CD14-positive monocyte (primary cell): ENCODE measurements around the gene NRIP2. TPM values are rescaled to one million over a fixed set of nuclear protein-coding genes. Genes with fewer than 3 reads are reported as not detected.

ENCODE experiments used
- DNase-seq, 3 donors: peaks; one replicate each; pipeline ENCODE4 v3.0.0-alpha.2; 2011 to 2022
- H2AFZ ChIP-seq: 2 replicates; pipeline ENCODE4 v1.6.0; 2012; ENCODE audit warnings: mild to moderate bottlenecking, low read depth, low read length, inconsistent platforms; ENCODE audit not compliant: insufficient read depth, poor library complexity, severe bottlenecking
- H3K27ac ChIP-seq, 2 donors: 1 replicate in 1 of 2; 2 replicates in 1 of 2; pipeline ENCODE4 v1.5.1; 2012 to 2013; ENCODE audit warnings: low read length in 2 of 2, control low read depth in 1 of 2, inconsistent platforms in 1 of 2, low read depth in 1 of 2, mild to moderate bottlenecking in 1 of 2
- H3K27me3 ChIP-seq, 2 donors: one replicate each; pipeline versions ENCODE4 v1.6.0 to v1.6.1; 2011 to 2013; ENCODE audit warnings: low read length in 2 of 2; ENCODE audit not compliant: control insufficient read depth in 2 of 2, insufficient read depth in 2 of 2
- H3K36me3 ChIP-seq, 2 donors: replicated peaks in 1 of 2; 1 replicate in 1 of 2; 2 replicates in 1 of 2; pipeline versions ENCODE4 v1.5.1 to v1.6.1; 2012 to 2013; ENCODE audit warnings: low read length in 2 of 2, control low read depth in 1 of 2, inconsistent platforms in 1 of 2, mild to moderate bottlenecking in 1 of 2; ENCODE audit not compliant: insufficient read depth in 2 of 2, control insufficient read depth in 1 of 2
- H3K4me1 ChIP-seq, 2 donors: 1 replicate in 1 of 2; 2 replicates in 1 of 2; pipeline versions ENCODE4 v1.5.1 to v1.6.1; 2012 to 2013; ENCODE audit warnings: low read length in 2 of 2, control low read depth in 1 of 2, inconsistent platforms in 1 of 2, mild to moderate bottlenecking in 1 of 2, moderate library complexity in 1 of 2; ENCODE audit not compliant: insufficient read depth in 2 of 2, control insufficient read depth in 1 of 2
- H3K4me2 ChIP-seq: replicated peaks from 2 replicates; pipeline ENCODE3; 2012; ENCODE audit warnings: low read length, moderate library complexity, mild to moderate bottlenecking; ENCODE audit not compliant: poor library complexity, severe bottlenecking; ENCODE audit errors: extremely low read depth
- H3K4me3 ChIP-seq, 3 experiments: fragments of 200-600 bp in 1 of 3; sonication (generic) in 1 of 3; replicated peaks in 1 of 3; 1 replicate in 2 of 3; 2 replicates in 1 of 3; pipeline ENCODE4 v1.5.1; 2011 to 2013; ENCODE audit warnings: low read length in 3 of 3, mild to moderate bottlenecking in 3 of 3, control low read depth in 2 of 3, low read depth in 2 of 3, inconsistent platforms in 1 of 3, moderate library complexity in 1 of 3
- H3K79me2 ChIP-seq: 2 replicates; pipeline ENCODE4 v1.6.0; 2012; ENCODE audit warnings: mild to moderate bottlenecking, control low read depth, inconsistent platforms, low read length, moderate library complexity; ENCODE audit not compliant: insufficient read depth
- H3K9ac ChIP-seq: 2 replicates; pipeline ENCODE4 v1.6.0; 2017; ENCODE audit warnings: low read length, mild to moderate bottlenecking; ENCODE audit not compliant: insufficient read depth, poor library complexity, severe bottlenecking
- H3K9me3 ChIP-seq, 2 donors: replicated peaks in 1 of 2; 1 replicate in 1 of 2; 2 replicates in 1 of 2; pipeline versions ENCODE4 v1.5.1 to v1.6.1; 2012 to 2013; ENCODE audit warnings: low read length in 2 of 2, control low read depth in 1 of 2; ENCODE audit not compliant: control insufficient read depth in 1 of 2, insufficient read depth in 1 of 2
- H4K20me1 ChIP-seq: 2 replicates; pipeline ENCODE4 v1.6.0; 2012; ENCODE audit warnings: mild to moderate bottlenecking, low read length, control low read depth, moderate library complexity; ENCODE audit not compliant: insufficient read depth
- H3K27ac Mint-ChIP-seq, 7 donors: one replicate each; pipeline ENCODE4 v1.8.0; 2020; ENCODE audit warnings: mild to moderate bottlenecking in 7 of 7, mixed read lengths in 7 of 7, moderate library complexity in 6 of 7, inconsistent platforms in 2 of 7
- H3K27me3 Mint-ChIP-seq, 3 donors: one replicate each; pipeline ENCODE4 v1.8.0; 2021 to 2022; ENCODE audit warnings: low read depth in 3 of 3, mild to moderate bottlenecking in 3 of 3, mixed read lengths in 3 of 3, moderate library complexity in 3 of 3, inconsistent platforms in 1 of 3
- H3K36me3 Mint-ChIP-seq, 2 donors: one replicate each; pipeline ENCODE4 v1.8.0; 2020; ENCODE audit warnings: mixed read lengths in 2 of 2, inconsistent platforms in 1 of 2, mild to moderate bottlenecking in 1 of 2
- H3K4me1 Mint-ChIP-seq: one replicate; pipeline ENCODE4 v1.8.0; 2020; ENCODE audit warnings: mild to moderate bottlenecking, mixed read lengths
- H3K4me3 Mint-ChIP-seq, 2 donors: one replicate each; pipeline ENCODE4 v1.8.0; 2020; ENCODE audit warnings: mild to moderate bottlenecking in 2 of 2, mixed read lengths in 2 of 2, moderate library complexity in 1 of 2
- H3K9me3 Mint-ChIP-seq, 7 donors: one replicate each; pipeline ENCODE4 v1.8.0; 2020 to 2022; ENCODE audit warnings: mixed read lengths in 7 of 7, mild to moderate bottlenecking in 6 of 7, moderate library complexity in 6 of 7, inconsistent platforms in 2 of 7
- WGBS: methylation state at CpG from one replicate; pipeline ENCODE4 v1.1.5; 2013; ENCODE audit warnings: missing lambda C conversion rate; ENCODE audit not compliant: insufficient coverage; 5-methylcytosine and 5-hydroxymethylcytosine counted together
- intact Hi-C, 2 donors: fragments of 100-400 bp; cut with micrococcal nuclease; formaldehyde crosslinking; loops; one replicate each; pipeline versions ENCODE4 v1.15.0 to v1.15.1; 2023
- polyA plus RNA-seq, 3 donors: library from polyadenylated mRNA; depleted of rRNA in 1 of 3; unstranded in 2 of 3; stranded (reverse) in 1 of 3; fragments of 300-500 nt in 2 of 3; fragments of >200 nt in 1 of 3; fragmentation: Illumina TruSeq in 2 of 3; gene quantifications; 1 replicate in 2 of 3; 2 replicates in 1 of 3; pipeline ENCODE4 v1.2.3, GENCODE V29; 2012 to 2021
- TF ChIP-seq, protein P1 (sequence below): fragments of 200-600 bp; IDR thresholded peaks from one replicate; pipeline ENCODE4 v1.8.0; 2022; ENCODE audit warnings: antibody characterized with exemption, mild to moderate bottlenecking

Gene NRIP2
- polyA plus RNA-seq, 3 donors: 0.19 to 0.24 TPM; not detected in 1

DNA sequence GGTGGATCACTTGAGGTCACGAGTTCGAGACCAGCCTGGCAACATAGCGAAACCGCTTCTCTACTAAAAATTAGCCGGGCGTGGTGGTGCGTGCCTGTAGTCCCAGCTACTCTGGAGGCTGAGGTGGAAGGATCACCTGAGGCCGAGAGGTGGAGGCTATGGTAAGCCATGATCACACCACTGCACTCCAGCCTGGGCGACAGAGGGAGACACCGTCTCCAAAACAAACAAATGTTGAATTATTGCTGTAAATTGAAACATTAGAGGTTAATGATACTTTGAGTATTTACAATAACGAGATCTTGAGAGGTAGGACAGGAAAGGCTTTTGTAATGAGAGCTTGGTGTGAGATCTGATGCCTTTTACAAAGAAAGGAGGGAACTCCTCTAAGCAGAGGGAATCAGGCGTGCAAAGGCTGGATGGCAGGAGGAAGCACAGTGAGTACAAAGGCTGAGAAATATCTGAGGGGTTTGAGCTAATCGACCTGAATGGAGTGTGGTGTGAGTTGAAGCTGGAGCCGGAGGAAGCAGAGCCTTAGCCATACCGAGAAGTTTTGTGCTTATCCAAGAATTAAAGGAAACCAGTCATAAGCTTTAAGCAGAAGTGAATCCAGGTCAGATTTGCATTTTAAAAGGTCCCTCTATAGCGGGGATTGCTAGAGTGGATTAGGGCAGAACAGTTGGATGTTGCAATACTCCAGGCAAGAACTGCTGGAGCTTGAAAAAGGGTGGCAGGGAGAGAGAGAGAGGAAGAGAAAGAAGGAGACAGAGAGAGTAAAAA lies 43.3 kb upstream of the NRIP2 start:
- H3K36me3 ChIP-seq: no peaks in the 10 kb centered on the region
- no peaks in the 10 kb centered on the region for H3K9me3 ChIP-seq
- Mint-ChIP-seq H3K36me3 (peaks cover 0 to 15% of the 10 kb centered on the region in 2 donors), H3K27ac (peak overlapping the region; percentile 84 to 97 (median 95)), H3K9me3 (no peaks in the 10 kb centered on the region), H3K4me3 (peak overlapping the region; percentile 93 to 98), H3K4me1 (peaks cover 32% of the 10 kb centered on the region), H3K27me3 (peaks cover 0 to 2% (median 0%) of the 10 kb centered on the region in 3 donors)
- no peaks in the 10 kb centered on the region for H4K20me1 ChIP-seq
- 32% methylated on average over 10 of the region's 16 CpGs for WGBS
- H3K4me2 ChIP-seq: peak overlapping the region; percentile 84
- H3K4me3 ChIP-seq: peak overlapping the region; percentile 87 to 99 (median 94)
- H3K4me1 ChIP-seq: peaks cover 30 to 31% of the 10 kb centered on the region in 2 donors
- intact Hi-C loops: loop anchor here (2.0 to 5.0 kb wide), 2 partner anchors 13 to 66 kb away; partner anchors contain the start of genes ITFG2 (in 2 of the 2) and TULP3 (in 1 of the 2)
- H3K27me3 ChIP-seq: no peaks in the 10 kb centered on the region
- peak; percentile 70 to 84 (median 84) for DNase-seq
- peak overlapping the region; percentile 88 to 96 for H3K27ac ChIP-seq
- peak overlapping the region; percentile 95 for H3K9ac ChIP-seq
- H3K79me2 ChIP-seq: peaks cover 92% of the 10 kb centered on the region
- TF ChIP-seq, protein P1, sequence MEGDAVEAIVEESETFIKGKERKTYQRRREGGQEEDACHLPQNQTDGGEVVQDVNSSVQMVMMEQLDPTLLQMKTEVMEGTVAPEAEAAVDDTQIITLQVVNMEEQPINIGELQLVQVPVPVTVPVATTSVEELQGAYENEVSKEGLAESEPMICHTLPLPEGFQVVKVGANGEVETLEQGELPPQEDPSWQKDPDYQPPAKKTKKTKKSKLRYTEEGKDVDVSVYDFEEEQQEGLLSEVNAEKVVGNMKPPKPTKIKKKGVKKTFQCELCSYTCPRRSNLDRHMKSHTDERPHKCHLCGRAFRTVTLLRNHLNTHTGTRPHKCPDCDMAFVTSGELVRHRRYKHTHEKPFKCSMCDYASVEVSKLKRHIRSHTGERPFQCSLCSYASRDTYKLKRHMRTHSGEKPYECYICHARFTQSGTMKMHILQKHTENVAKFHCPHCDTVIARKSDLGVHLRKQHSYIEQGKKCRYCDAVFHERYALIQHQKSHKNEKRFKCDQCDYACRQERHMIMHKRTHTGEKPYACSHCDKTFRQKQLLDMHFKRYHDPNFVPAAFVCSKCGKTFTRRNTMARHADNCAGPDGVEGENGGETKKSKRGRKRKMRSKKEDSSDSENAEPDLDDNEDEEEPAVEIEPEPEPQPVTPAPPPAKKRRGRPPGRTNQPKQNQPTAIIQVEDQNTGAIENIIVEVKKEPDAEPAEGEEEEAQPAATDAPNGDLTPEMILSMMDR: no peak
- peak overlapping the region; percentile 98 for H2AFZ ChIP-seq

DNA sequence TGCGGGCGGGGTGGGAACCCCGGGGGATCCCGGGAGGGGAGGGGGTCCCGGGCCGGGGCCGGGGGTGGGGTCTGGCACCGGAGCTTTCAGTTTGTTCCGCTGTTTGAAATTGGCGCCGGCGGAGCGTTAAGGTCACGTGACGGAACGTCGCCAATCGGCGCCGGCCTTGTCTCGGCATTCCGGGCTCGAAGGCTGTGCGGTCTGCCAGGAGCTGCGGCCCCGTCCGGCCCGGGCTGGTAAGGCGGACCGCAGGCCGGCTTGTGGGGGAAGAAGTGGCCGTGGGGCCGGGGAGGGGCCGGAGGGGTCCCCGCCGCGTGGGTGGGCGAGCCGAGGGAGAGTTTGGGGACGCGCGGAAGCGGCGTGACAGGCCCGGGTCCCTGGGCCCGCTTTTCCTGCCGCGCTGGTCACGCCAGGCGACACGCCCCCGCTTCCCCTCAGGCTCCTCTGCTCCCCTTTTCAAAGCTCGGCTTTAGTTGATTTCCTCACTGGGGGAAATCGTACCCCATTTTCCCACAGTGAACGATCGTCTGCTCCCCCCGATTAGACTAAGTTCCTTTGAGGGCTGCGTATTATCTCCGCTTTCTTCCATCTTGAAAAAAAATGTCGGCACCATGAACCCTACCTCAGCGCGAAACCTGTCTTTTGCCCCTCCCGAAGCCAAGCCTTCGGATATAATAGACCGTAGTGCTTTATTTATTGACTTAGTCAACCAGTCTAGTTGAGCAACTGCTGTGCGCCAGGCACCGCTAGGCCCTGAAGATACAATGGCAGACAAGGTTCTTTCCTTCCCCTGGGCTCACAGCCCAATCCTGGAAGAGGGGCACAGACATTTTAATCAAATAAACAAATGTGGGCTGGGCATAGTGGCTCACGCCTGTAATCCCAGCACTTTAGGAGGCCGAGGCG lies 42.5 kb upstream of the NRIP2 start, which contains the start of the genes FOXM1 and RHNO1:
FOXM1 (minus strand) TSS at position 128 of the 906 bp plus-strand sequence. CDS start 2,696 bp downstream, outside the sequence.
RHNO1 (plus strand) TSS at position 177 of the 906 bp plus-strand sequence. CDS start 8,144 bp downstream, outside the sequence.
- peaks cover 32% of the 10 kb centered on the region for H3K4me1 Mint-ChIP-seq
- WGBS: 1% methylated on average over 68 of the region's 70 CpGs

More for the DNA sequence above, 42.5 kb upstream of the NRIP2 start, which contains the start of the genes FOXM1 and RHNO1:
- H3K27ac Mint-ChIP-seq: peak within 1 kb of the TSS; percentile 84 to 97 (median 95)
- H2AFZ ChIP-seq: peak within 1 kb of the TSS; percentile 98
- H3K4me1 ChIP-seq: peaks cover 30 to 31% of the 10 kb centered on the region in 2 donors
- intact Hi-C loops: loop anchor here (2.0 to 5.0 kb wide), 2 partner anchors 14 to 65 kb away; partner anchors contain the start of genes ITFG2 (in 2 of the 2) and TULP3 (in 1 of the 2)
- peak within 1 kb of the TSS; percentile 84 for H3K4me2 ChIP-seq
- no peaks in the 10 kb centered on the region for H3K27me3 ChIP-seq
- H3K27ac ChIP-seq: peak within 1 kb of the TSS; percentile 88 to 96
- no peaks in the 10 kb centered on the region for H3K36me3 ChIP-seq
- peaks cover 0 to 18% of the 10 kb centered on the region in 2 donors for H3K36me3 Mint-ChIP-seq
- peak; percentile 76 to 83 (median 81) for DNase-seq
- H3K79me2 ChIP-seq: peaks cover 92% of the 10 kb centered on the region
- TF ChIP-seq, protein P1: no peak
- peak within 1 kb of the TSS; percentile 95 for H3K9ac ChIP-seq
- peaks cover 0 to 2% (median 0%) of the 10 kb centered on the region in 3 donors for H3K27me3 Mint-ChIP-seq
- H3K9me3 Mint-ChIP-seq: no peaks in the 10 kb centered on the region
- H3K4me3 Mint-ChIP-seq: peak within 1 kb of the TSS; percentile 93 to 98
- no peaks in the 10 kb centered on the region for H3K9me3 ChIP-seq
- peak within 1 kb of the TSS; percentile 87 to 99 (median 94) for H3K4me3 ChIP-seq
- H4K20me1 ChIP-seq: no peaks in the 10 kb centered on the region
